OCI-M1 (cell line): ENCODE data around the gene LRCOL1.

Source experiments
- DNase-seq: peaks from one replicate; lab custom pipeline; 2025; lab: John Stamatoyannopoulos, UW

The LRCOL1 gene

DNA sequence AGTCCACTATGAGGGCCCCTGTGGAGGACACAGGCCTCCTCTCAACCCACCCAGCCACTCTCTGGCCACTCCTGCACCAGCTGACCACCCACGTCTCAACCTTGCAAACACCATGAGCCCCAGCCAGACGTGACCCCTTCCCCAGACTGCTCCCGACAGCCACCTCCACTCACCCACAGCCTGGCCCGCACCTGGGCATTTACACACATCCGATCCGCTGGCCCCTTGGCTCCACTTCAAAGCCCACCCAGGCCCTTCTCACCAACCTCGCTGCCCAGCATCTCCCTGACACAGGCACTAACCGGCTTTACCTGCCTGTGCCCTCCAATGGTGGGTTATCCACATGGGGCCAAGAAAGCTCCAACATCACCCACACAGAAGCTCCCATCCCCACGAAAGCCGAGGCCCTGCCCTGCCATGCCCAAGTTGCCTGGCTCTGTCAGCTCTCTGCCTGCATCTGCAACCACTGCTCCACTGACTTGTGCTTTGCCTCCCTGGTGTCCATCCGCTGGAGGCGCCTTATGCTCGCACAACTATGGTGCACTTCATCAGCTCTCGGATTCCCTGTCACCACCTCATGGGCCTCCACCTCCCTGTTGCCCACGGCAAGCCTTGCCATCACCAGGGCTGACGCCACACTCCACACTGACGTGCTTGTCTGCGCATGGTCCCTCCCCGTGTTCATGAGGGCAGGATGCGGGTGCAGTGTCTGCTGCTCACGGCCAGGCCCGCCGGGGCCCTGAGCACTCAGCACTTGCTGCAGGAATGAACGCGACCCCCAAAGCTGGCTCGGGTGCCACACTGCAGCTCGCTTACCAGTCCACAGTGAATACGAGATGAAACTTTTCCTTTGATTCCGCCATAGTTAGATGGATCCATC, 24.9 kb upstream of the LRCOL1 start:
- no peak for DNase-seq

- DNase-seq, result no peak
Measured at GRCh38 chr12:132634411-132634990, 24.1 kb upstream of the LRCOL1 start.

DNA sequence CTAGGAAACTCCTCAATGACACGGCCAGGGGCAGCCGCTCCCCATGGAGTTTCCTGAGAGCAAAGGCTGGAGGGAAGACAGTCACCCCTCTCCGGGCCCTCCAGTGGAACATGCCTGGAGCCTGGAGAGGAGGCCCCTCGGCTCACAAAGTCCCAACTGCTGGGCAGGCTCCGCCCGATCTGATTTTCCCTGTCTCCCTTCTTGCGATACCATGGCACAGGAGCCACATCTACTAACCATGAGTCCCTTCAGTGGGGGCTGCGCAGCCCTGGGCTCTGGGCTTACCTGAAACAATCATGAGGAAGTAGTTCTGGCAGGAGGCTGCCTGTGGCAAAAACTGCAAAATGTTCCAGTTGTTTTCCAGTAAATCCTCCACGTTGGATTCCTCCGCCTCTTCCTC, 23.5 kb upstream of the LRCOL1 start:
- no peak for DNase-seq

DNA sequence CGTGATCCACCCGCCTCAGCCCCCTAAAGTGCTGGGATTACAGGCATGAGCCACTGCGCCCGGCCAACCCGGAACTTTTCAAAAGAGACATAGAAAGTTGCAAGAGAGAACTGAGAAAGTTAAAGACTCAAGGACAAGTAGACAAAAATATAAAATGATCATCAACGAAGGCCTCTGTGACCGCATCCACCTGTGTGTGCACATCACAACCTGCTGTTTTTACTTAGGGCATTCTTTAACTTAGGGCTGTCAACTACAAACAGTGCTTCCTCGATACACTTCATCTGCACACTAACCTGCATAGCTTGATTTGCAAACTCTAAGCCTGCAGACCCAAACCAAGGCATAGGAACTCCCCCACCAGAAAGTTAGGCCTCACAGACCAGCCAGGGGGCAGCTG, 23.0 kb upstream of the LRCOL1 start:
- DNase-seq, result no peak

DNA sequence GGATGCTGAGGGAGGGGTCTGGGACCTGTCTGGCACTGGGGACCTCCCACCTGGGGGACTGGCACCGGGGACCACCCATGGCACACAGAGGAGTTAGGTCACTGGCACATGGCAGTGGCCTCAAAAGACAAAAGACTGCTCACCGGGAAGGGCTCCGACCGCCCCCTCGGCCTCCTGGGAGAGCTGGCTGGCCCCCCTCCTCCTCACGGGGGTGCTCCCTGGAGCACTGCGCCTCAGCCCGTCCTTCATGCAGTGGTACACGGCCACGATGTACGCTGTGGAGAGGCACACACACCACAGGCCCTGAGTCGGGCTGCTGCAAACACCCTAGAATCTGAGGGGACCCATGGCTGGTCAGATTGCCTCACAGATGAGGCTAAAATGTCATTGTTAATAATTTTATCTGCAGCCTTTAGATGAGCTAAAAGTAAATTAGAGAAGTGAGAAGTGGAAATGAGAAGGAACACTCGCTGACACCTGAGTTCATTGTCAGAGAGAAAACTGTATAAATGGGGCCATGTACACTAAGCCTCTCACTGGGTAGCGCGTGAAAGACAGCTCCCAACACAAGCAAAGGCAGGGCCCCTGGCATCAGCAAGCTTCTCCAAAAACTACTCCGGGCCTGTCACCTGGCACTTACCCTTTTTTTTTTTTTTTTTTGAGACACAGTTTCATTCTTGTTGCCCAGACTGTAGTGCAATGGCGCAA, 22.3 kb upstream of the LRCOL1 start:
- no peak for DNase-seq

- DNase-seq, result no peak
Measured at GRCh38 chr12:132631666-132632065, 21.3 kb upstream of the LRCOL1 start.

DNA sequence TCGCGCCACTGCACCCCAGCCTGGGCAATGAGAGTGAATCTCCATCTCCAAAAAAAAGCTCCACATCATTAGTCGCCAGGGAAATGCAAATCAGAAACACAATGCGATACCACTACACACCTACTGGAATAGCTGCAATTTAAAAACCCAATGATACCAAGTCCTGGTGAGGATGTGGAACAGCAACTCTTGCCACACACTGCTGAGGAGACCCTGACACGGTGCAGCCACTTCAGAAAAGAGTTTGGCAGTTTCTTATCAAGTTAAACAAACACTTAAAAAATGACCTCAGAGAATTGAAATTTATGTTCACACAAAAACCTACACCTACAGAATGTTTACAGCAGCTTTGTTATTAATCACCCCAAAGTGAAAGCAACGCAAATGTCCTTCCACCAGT, 20.3 kb upstream of the LRCOL1 start:
- no peak for DNase-seq

GRCh38 chr12:132629330-132629729, 18.9 kb upstream of the LRCOL1 start:
- no peak for DNase-seq

- no peak for DNase-seq
Measured at GRCh38 chr12:132625731-132626430, 15.5 kb upstream of the LRCOL1 start.

- DNase-seq, result no peak
Measured at GRCh38 chr12:132624910-132625630, 14.7 kb upstream of the LRCOL1 start.

GRCh38 chr12:132624186-132624855, 13.9 kb upstream of the LRCOL1 start:
- DNase-seq, result no peak

DNA sequence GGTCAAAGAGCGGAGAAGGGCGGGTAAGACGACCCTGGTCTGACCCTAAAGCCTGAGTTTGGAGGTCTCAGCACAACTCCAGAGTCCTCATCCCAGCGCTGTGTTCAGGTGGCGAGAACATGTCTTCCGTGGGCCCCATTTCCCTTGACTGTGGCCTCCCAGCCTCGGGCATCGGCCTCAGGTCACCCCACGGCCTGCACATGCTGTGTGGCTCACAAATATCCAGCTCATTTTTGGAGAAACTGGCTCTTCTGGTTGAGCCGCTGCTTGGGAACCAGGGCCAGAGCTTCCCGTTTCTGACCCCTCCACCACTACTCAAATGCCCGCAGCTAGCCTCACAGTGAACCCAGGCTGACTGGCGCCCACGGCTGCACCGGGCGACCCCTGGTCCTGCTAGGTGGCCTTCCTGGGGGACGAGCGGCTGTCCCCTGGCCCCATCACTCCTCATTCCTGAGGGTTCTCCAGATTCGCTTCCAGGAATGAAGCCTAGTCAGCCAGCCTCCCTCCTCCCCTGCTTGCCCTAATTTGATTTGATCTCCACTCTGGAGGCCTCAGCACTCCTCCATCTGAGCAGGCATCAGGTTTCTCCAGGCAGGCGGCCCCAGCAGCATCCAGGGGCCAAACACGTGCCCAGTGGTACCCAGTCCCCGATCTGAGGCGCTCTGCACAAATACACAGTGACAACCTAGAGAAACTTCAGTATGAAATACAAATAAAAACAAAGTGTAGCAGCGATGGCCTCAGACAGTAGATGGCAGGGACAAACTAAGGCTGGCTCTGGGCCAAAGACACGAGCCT, 12.9 kb upstream of the LRCOL1 start:
- no peak for DNase-seq

- peak; percentile 15 for DNase-seq
Measured at GRCh38 chr12:132622437-132623071, 12.2 kb upstream of the LRCOL1 start.

DNA sequence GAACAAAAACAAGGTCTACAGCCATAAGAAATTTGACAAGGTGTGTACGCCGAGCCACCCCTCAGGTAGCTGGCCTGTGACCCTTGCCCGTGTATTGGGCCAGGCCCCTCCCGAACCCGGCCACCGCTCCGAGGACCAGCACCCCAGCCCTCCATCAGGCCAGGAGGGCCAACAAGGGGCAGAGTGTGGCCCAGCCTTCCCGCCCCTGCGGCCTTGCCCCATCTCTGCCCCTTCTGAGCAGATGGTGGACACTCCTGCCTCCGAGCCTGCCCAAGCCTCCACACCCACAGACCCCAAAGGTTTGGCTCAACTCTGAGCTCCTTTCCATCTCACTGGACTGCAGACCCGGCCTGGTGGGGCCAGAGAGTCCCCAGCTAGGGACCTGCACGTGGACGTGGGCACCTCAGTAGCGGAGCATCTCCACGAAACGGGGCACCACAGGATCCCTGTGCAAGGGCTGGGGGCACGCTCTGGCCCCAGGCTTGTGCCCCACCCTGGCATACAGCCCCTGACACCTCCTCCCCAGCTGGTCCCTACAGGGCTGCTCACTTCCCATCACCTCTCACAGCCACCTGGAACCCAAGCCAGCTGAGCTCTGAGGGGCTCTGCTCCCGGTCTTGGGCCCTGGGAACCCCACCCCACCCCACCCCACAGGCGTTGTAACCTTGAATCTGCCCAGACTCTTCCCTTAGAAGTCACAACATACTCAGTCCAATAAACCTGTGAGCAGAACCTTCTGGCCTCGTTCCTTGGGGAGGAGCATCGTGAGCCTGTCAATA, 11.5 kb upstream of the LRCOL1 start:
- DNase-seq, result no peak

DNA sequence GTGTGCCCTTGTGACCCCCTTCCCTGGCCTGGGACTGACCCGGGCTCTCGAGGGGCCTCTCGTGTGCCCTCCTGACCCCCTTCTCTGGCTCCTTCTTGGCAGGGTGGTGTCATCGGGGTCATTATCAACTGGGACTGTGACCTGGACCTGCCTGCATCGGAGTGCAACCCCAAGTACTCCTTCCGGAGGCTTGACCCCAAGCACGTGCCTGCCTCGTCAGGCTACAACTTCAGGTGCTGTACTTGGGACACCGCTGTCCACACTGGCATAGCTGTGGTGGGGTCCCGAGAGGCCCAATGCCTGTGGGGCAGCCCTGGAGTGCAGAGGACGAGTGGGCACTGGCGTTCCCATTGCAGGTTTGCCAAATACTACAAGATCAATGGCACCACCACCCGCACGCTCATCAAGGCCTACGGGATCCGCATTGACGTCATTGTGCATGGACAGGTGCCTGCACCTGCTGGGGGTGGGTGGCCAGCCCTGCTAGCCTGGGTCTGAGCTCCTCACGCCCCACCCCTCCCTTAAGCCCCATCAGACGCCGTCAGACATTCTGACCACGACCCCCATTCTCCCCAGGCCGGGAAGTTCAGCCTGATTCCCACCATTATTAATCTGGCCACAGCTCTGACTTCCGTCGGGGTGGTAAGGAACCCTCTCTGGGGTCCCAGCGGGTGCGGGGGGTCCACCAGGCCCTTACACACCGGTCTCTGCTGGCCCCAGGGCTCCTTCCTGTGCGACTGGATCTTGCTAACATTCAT, 10.7 kb upstream of the LRCOL1 start:
- no peak for DNase-seq

- DNase-seq, result no peak
Measured at GRCh38 chr12:132620113-132620898, 9.9 kb upstream of the LRCOL1 start.

DNA sequence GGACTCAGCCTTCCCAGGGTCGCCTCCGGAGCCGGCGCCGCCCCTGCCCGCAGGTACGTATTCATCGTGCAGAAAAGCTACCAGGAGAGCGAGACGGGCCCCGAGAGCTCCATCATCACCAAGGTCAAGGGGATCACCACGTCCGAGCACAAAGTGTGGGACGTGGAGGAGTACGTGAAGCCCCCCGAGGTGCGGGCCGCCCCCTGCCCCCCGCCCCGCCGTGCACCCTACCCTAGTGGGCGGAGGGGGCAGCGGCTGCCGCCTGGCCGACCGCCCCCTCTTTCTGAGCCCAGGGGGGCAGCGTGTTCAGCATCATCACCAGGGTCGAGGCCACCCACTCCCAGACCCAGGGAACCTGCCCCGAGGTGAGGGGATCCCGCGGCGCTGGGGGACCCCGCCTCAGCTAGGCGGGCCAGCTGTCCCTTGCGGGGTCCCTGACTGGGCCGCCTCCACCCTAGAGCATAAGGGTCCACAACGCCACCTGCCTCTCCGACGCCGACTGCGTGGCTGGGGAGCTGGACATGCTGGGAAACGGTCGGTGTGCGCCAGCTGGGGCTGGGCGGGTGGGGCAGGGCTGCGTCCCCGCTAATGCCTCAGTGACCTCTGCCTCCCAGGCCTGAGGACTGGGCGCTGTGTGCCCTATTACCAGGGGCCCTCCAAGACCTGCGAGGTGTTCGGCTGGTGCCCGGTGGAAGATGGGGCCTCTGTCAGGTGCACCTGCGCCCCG, 9.2 kb upstream of the LRCOL1 start:
- no peak for DNase-seq
